ENCODE results near the gene KBTBD8. TPM values are rescaled to one million over a fixed set of nuclear protein-coding genes. Genes with fewer than 3 reads are reported as not detected.

KBTBD8 gene
- total RNA-seq, 1 experiment from 2014 or later: 2.0 TPM

DNA sequence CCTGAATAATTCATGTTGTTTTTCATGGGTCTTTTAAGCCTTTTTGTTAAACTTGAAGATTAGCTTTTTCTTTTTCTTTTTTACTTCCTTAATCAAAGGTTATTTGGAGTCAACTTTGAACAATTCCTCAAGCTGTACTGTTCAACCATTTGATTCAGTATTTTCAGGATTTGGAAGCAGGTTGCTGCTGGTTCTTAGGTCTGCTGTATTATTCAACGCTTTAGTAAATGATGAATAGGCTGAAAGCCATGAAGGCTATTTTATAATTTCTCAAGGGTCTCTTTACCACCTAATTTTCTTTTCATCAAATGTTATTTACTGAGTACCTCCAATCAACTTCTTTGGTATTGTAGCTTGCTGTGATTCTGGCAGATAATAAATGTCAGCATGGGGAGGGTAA, 45.8 kb upstream of the KBTBD8 start:
- no peak for TF ChIP-seq EZH2 (IDR thresholded peaks at IDR 0.05; ENCODE audit: borderline replicate concordance, low read depth, low read length, poor library complexity, severe bottlenecking)
- TF ChIP-seq, protein P1, sequence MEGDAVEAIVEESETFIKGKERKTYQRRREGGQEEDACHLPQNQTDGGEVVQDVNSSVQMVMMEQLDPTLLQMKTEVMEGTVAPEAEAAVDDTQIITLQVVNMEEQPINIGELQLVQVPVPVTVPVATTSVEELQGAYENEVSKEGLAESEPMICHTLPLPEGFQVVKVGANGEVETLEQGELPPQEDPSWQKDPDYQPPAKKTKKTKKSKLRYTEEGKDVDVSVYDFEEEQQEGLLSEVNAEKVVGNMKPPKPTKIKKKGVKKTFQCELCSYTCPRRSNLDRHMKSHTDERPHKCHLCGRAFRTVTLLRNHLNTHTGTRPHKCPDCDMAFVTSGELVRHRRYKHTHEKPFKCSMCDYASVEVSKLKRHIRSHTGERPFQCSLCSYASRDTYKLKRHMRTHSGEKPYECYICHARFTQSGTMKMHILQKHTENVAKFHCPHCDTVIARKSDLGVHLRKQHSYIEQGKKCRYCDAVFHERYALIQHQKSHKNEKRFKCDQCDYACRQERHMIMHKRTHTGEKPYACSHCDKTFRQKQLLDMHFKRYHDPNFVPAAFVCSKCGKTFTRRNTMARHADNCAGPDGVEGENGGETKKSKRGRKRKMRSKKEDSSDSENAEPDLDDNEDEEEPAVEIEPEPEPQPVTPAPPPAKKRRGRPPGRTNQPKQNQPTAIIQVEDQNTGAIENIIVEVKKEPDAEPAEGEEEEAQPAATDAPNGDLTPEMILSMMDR (conservative IDR thresholded peaks at IDR 0.05; ENCODE audit: low read depth, low read length): no peak
- H3K9me3 ChIP-seq (ENCODE audit: low read depth, low read length, poor library complexity, severe bottlenecking): no peaks in the 10 kb centered on the region
- H3K36me3 ChIP-seq (ENCODE audit: insufficient read depth, low read length, poor library complexity, severe bottlenecking): no peaks in the 10 kb centered on the region
- ChIA-PET CTCF (no interaction called here), POLR2A (ENCODE audit: low non-redundant PET) (no interaction called here)
- H3K27ac ChIP-seq (ENCODE audit: low read depth, low read length, poor library complexity, severe bottlenecking): no peak overlapping the region
- intact Hi-C loops (cut with micrococcal nuclease; ENCODE audit: unreplicated experiment): no loop called here
- no peak overlapping the region for H3K4me3 ChIP-seq (ENCODE audit: low read depth, low read length, poor library complexity, severe bottlenecking)
- H3K27me3 ChIP-seq (replicated peaks; ENCODE audit: insufficient read depth, low read depth, low read length, poor library complexity): peaks cover 4% of the 10 kb centered on the region
- H3K4me1 ChIP-seq (ENCODE audit: insufficient read depth, low read length, poor library complexity, severe bottlenecking): no peaks in the 10 kb centered on the region
- no peak for DNase-seq (ENCODE audit: low spot score)
- BruUV-seq (replicated peaks): no TSS peak

DNA sequence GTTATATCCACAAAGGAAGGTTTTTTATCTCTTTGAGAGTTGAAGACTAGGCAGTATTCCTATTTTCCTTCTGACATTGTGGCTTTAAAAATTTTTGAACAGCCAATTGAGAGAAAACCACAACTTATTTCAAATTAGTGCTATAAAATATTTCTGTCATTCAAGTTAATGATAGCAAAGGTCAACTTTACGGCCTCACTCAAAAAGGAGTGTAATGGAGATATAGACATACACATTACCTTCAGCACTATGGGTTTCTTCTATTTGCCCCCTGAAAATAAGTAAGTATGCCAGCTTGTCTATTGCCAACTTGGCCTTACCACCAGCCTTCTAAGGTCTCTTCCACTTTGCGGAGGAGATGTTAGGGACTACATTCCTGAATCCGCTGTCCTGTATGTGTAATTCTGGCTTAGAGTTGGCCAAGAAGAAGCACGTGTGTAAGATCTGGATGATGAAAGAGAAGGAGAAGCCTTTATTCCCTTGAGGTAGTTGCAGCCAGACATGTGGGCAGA, 44.1 kb upstream of the KBTBD8 start:
- ChIA-PET POLR2A (ENCODE audit: low non-redundant PET) (no interaction called here), CTCF (no interaction called here)
- no peak for TF ChIP-seq EZH2 (IDR thresholded peaks at IDR 0.05; ENCODE audit: borderline replicate concordance, low read depth, low read length, poor library complexity, severe bottlenecking)
- no TSS peak for BruUV-seq (replicated peaks)
- Histone ChIP-seq H3K4me3 (ENCODE audit: low read depth, low read length, poor library complexity, severe bottlenecking) (no peak overlapping the region), H3K4me1 (ENCODE audit: insufficient read depth, low read length, poor library complexity, severe bottlenecking) (no peaks in the 10 kb centered on the region), H3K36me3 (ENCODE audit: insufficient read depth, low read length, poor library complexity, severe bottlenecking) (no peaks in the 10 kb centered on the region), H3K27ac (ENCODE audit: low read depth, low read length, poor library complexity, severe bottlenecking) (no peak overlapping the region), H3K27me3 (replicated peaks; ENCODE audit: insufficient read depth, low read depth, low read length, poor library complexity) (peaks cover 10% of the 10 kb centered on the region), H3K9me3 (ENCODE audit: low read depth, low read length, poor library complexity, severe bottlenecking) (no peaks in the 10 kb centered on the region)
- DNase-seq (ENCODE audit: low spot score): no peak
- intact Hi-C loops (cut with micrococcal nuclease; ENCODE audit: unreplicated experiment): no loop called here

DNA sequence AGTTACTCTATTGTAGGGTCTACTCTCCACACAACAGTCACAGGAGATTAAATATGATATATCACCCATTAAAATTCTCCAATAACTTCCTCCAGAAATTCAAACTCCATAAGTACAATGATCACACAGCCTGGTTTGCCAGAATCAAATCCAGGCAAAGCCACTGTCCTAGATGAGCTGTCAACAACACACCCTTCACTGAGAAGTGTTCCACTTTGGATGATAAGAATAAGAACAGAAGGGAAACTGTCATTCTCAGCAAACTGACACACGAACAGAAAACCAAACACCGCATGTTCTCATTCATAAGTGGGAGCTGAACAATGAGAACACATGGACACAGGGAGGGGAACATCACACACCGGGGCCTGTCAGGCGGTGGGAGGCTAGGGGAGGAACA, 41.4 kb upstream of the KBTBD8 start:
- Histone ChIP-seq H3K36me3 (ENCODE audit: insufficient read depth, low read length, poor library complexity, severe bottlenecking) (no peaks in the 10 kb centered on the region), H3K4me3 (ENCODE audit: low read depth, low read length, poor library complexity, severe bottlenecking) (no peak overlapping the region), H3K27me3 (replicated peaks; ENCODE audit: insufficient read depth, low read depth, low read length, poor library complexity) (peaks cover 18% of the 10 kb centered on the region), H3K9me3 (ENCODE audit: low read depth, low read length, poor library complexity, severe bottlenecking) (no peaks in the 10 kb centered on the region), H3K4me1 (ENCODE audit: insufficient read depth, low read length, poor library complexity, severe bottlenecking) (no peaks in the 10 kb centered on the region), H3K27ac (ENCODE audit: low read depth, low read length, poor library complexity, severe bottlenecking) (no peak overlapping the region)
- ChIA-PET POLR2A (ENCODE audit: low non-redundant PET) (no interaction called here), CTCF (no interaction called here)
- no peak for TF ChIP-seq EZH2 (IDR thresholded peaks at IDR 0.05; ENCODE audit: borderline replicate concordance, low read depth, low read length, poor library complexity, severe bottlenecking)
- TF ChIP-seq, protein P1 (conservative IDR thresholded peaks at IDR 0.05; ENCODE audit: low read depth, low read length): no peak
- DNase-seq (ENCODE audit: low spot score): no peak
- no TSS peak for BruUV-seq (replicated peaks)
- intact Hi-C loops (cut with micrococcal nuclease; ENCODE audit: unreplicated experiment): no loop called here

DNA sequence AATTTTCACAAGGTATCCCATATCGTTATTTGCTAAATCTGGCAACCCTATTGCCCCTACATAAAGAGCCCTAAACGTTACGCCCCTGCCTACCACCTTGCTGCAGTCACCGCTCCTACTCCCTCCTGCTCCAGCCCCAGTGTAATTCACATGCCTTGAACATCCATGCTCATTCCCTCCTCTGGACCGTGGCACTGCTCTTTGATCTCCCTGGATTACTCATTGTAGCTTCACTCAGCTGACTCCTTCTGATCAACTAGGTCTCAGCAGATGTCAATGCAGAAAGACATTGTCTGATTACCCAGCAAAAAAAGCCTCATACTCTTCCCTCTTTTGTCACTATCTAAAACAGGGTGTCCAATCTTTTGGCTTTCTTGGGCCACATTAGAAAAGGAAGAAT, 40.7 kb upstream of the KBTBD8 start:
- H3K27ac ChIP-seq (ENCODE audit: low read depth, low read length, poor library complexity, severe bottlenecking): no peak overlapping the region
- ChIA-PET CTCF (no interaction called here), POLR2A (ENCODE audit: low non-redundant PET) (no interaction called here)
- no peaks in the 10 kb centered on the region for H3K36me3 ChIP-seq (ENCODE audit: insufficient read depth, low read length, poor library complexity, severe bottlenecking)
- H3K4me3 ChIP-seq (ENCODE audit: low read depth, low read length, poor library complexity, severe bottlenecking): no peak overlapping the region
- intact Hi-C loops (cut with micrococcal nuclease; ENCODE audit: unreplicated experiment): no loop called here
- H3K27me3 ChIP-seq (replicated peaks; ENCODE audit: insufficient read depth, low read depth, low read length, poor library complexity): peaks cover 18% of the 10 kb centered on the region
- no peak for DNase-seq (ENCODE audit: low spot score)
- H3K9me3 ChIP-seq (ENCODE audit: low read depth, low read length, poor library complexity, severe bottlenecking): no peaks in the 10 kb centered on the region
- TF ChIP-seq, protein P1 (conservative IDR thresholded peaks at IDR 0.05; ENCODE audit: low read depth, low read length): no peak
- no peak for TF ChIP-seq EZH2 (IDR thresholded peaks at IDR 0.05; ENCODE audit: borderline replicate concordance, low read depth, low read length, poor library complexity, severe bottlenecking)
- no TSS peak for BruUV-seq (replicated peaks)
- no peaks in the 10 kb centered on the region for H3K4me1 ChIP-seq (ENCODE audit: insufficient read depth, low read length, poor library complexity, severe bottlenecking)
